Measurements from ENCODE around the gene BRDT.

Gene BRDT

DNA sequence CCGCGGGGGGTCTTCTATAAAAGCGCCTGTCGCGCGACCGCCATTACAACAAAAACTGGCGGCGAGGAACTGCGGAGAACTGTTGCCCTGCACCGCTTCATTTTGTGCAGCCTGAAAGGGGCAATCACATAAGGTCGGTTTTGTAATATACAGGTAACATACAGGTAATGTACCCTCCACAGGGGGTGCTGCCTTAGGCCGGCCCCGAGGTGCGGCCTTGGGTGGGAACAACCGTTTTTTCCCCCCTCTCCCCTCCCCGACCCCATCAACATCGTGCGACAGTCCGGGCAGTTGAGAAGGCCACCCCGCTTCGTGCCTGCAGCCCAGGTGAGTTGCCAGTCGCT lies at the start of gene BRDT:
Gene BRDT, plus strand, starts transcription at position 46 of the 344 bp plus-strand sequence. CDS start 13,354 bp downstream, outside the sequence.
- no peak within 1 kb of the TSS for H3K27ac ChIP-seq
- no peak for DNase-seq (ENCODE audit: low read depth, low spot score)

DNA sequence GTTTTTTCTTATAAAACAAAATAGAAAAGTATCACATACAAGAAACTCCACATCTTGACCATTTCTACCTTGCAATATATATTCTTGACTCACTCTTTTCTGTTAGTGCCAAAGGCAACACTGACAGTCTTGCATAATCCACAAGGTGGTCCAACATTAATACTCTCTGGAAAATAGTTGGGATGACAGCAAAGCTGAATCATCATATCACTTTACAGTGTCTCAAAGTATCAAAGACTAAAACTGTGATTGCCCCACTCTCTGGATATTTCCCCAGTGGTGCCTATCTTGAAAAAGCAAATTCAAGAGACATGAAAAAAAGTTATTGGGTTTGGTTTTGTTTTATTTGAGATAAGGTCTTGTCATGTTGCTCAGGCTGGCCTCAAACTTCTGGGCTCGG lies 48.6 kb upstream of the BRDT start:
- no peak overlapping the region for H3K27ac ChIP-seq
- no peak for DNase-seq (ENCODE audit: low read depth, low spot score)

DNA sequence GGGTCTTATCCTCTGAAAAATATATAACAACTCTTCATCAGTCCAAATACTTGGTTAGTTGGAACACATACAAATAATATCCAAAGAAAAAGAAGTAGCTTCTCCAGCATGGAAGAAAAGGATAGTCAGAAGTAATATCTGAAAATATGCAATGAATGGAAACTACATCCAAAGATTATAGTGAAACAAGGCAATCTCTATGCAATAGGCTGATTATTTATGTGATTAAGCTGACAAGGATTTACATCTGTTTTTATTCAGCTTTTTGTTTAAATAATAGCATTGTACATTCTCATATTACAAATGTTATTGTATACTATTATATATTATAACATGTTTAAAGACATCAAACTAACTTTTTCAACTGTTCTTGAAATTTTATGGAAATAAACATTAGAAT lies 48.0 kb upstream of the BRDT start:
- DNase-seq (ENCODE audit: low read depth, low spot score) = no peak

DNA sequence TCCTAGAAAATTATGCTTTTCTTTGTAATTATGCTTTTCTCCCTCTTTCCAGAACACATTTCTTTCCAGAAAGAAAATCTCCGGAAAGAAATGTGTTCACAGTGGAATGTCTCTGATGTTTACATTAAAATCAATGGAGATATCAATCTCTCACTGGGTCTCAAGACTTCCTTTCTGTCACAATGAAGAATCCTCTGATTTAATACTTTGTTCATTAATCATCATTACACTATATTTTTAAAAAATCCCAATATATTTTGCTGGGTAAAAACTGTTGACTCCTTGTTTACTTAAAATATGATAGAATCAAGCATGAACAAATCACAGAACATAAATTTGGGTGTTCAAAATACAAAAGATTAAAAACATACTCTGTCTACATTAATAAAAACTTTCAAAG lies 36.9 kb upstream of the BRDT start:
- DNase-seq (ENCODE audit: low read depth, low spot score) = no peak
- H3K27ac ChIP-seq = no peak overlapping the region

More for the DNA sequence above, 48.0 kb upstream of the BRDT start:
- no peak overlapping the region for H3K27ac ChIP-seq

DNA sequence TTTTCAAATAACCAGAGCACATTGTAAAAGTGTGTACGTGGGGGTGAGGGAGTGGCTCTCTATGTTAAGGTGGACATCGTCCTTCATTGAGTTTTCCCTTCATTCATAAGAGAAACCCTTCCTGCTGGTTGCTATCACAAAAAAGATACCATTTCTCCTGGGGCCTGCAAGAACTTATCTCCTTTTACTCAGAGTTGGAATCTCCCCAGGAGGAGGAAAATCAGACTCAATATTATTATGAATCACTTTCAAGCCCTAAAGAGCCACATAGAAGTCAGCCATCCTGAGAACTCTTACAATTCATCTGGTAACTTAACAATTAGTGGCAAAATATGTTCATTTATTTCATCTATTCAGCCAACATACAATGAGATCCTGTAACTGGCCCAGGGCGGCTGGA lies 36.2 kb upstream of the BRDT start:
- no peak for DNase-seq (ENCODE audit: low read depth, low spot score)
- no peak overlapping the region for H3K27ac ChIP-seq

DNA sequence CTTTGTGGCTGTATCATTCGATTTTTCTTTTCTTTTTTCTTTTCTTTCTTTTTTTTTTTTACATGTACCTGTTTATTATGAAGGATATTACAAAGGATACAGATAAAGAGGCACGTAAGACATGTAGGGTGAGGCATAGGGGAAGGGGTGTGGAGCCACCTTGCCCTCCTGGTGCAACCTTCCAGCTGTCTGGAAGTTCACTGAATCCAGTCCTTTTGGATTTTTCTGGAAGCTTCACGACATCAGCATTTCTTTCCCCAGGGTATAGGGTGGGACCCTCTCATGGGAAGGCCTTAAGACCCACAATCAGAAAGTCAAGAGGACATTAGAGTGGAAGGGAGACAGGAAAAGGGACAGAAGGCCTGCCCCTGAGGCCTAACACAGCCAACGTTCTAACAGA lies 33.2 kb upstream of the BRDT start:
- no peak for DNase-seq (ENCODE audit: low read depth, low spot score)
- H3K27ac ChIP-seq = no peak overlapping the region

DNA sequence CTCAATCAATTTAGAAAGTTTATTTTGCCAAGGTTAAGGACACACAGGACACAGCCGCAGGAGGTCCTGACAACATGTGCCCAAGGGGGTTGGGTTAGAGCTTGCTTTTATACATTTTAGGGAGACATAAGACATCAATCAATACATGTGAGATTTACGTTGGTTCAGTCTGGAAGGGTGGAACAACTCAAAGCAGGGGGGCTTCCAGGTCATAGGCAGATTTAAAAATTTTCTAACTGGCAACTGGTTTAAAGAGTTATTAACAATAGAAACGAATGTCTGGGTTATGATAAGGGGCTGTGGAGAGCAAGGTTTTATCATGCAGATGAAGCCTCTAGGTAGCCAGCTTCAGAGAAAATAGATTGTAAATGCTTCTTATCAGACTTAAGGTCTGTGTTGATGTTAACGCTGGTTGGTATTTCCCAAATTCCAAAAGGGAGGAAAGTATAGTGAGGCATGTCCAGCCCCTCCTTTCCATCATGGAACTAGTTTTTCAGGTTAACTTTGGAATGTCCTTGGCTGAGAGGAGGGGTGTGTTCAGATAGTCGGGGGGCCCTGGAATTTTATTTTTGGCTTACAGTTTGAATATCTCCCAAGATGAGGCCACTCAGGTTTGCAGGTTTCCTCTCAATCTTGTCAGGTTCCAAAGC lies 32.3 kb upstream of the BRDT start:
- DNase-seq (ENCODE audit: low read depth, low spot score) = no peak
- H3K27ac ChIP-seq = no peak overlapping the region

DNA sequence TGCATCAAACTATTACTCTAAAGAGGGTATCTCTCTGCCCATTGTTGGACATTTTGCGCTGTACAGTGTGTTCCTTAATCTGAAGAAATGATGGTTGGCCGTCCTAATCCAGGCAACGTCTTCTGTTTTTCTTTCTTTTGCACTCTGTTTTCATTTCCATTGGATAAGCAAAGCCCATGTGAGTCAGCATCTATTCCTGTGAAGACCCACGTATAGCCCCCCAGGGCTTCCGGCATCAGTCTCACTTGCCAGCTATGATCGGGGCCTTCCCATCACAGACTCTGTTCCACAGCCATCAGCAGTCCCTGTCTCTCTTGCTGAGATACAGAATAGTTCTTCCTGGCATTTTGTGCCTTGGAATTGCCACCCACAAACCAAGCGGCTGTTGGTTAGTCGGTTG lies 29.2 kb upstream of the BRDT start:
- DNase-seq (ENCODE audit: low read depth, low spot score) = no peak
- no peak overlapping the region for H3K27ac ChIP-seq

DNA sequence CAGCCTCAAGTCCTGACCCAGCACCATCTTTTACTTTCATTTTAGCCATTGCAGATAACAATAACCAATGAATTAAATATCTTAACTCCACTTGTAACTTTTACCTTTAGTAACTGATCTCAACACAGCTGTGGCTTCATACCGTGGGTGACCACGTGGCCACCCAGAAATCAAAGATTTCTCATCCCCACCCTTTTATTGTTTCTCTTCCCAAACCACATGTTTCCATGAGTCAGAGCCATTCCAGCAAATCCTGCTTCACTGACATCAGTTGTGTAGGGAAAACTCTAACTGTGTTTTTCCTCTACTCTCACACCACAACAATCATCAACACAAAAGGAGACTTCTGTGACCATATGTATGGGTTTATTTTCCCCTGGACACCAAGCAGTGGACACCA lies 25.1 kb upstream of the BRDT start:
- no peak overlapping the region for H3K27ac ChIP-seq
- no peak for DNase-seq (ENCODE audit: low read depth, low spot score)

DNA sequence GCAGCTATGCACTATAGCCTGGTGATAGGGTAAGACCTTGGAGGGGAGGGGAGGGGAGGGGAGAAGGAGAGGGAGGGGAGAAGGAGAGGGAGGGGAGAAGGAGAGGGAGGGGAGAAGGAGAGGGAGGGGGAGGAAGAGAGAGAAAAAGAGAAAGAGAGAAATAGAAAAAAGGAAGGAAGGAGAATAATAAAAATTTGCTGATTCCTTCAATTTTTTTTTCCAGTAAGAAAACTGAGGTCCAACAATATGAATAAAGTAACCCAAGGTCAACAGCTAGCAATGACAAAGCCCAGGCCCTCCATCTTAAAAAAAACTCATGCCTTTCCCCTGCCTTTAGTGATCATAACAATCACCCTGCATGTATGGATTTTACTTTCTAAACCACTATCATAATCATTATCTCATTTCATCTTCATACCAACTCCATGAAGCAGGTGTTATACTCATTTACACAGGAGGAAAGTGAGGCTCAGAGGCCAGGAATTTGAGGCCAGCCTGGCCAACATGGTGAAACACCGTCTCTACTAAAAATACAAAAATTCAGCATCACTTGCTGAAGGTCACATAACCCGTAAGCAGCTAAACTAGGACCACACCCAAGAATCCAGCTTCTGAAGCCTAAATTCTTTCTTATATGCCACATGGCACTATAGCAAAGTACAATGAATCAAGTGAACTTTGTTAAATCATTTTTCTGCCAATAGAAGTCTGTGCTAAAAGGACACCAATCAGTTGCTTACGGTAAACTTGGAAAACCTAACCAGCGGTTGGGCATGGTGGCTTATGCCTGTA lies 23.4 kb upstream of the BRDT start:
- DNase-seq (ENCODE audit: low read depth, low spot score) = no peak
- H3K27ac ChIP-seq = no peak overlapping the region

DNA sequence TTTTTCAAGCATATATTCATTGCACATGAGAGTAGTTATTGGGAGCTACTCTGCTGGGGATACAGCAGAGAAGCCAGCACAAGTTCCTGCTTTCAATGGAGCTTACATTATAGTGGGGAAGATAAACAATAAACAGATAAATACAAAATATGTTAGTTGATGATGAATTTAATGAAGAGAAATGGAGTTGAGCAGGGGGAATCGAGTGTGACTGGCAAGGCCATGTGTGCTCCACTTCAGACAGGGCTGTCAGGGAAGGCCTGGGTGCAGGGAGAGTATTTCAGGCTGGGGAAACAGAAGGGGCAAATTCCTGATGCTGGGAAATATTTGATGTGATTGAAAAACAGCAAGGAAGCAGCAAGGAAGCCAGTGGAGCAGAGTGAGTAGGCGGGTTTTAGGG lies 21.2 kb upstream of the BRDT start:
- DNase-seq (ENCODE audit: low read depth, low spot score) = no peak
- no peak overlapping the region for H3K27ac ChIP-seq

DNA sequence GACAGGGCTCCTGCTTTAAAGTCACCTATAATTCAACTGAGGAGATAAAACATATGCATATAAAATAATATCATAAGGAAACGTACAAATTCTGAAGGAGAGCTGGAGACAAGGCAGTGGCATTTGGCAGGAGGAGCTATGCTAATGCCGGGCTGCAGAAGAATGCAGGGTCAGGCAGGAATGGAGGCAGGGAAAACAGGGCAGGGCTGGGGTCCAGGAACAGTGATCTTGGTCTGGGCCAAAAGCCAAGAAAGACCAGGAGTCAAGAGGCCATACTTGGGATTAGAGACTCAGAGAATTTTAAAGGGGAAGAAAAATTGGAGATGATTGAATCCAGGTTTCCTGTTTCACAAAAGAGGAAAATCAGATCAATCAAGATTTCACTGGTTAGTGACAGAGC lies 20.0 kb upstream of the BRDT start:
- no peak overlapping the region for H3K27ac ChIP-seq
- DNase-seq (ENCODE audit: low read depth, low spot score) = no peak

DNA sequence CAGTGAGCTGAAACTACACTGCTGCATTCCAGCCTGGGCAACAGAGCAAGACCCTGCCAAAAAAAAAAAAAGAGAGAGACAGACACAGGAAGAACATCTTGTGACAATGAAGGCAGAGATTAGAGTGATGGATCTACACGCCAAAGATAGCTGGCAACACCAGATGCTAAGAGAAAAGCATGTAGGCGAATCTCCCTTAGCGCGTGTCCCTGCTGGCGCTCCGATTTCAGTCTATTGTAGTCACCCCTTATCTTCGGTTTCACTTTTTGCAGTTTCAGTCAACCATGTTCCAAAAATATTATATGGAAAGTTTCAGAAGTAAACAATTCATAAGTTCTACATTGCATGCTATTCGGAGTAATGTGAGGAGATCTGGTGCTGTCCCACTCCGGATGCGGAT lies 11.6 kb upstream of the BRDT start:
- no peak overlapping the region for H3K27ac ChIP-seq
- no peak for DNase-seq (ENCODE audit: low read depth, low spot score)

DNA sequence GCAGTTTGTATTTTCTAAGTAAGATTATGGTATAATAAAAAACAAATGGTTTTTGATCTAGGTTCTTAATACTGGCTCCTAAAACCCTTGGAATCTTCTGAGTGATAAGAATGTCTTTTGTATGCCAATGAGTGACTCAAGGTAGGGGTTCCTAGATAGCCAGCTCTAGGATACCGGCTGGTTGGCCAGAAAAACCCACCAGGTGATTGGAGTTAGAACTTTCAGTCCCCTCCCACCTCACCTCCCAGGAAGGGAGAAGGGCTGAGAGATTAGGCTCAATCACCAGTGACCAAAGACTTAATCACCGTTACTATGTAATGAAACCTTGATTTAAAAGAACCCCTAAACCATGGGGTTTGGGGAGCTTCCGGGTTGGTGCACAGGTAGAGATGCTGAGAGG lies 8.7 kb upstream of the BRDT start:
- DNase-seq (ENCODE audit: low read depth, low spot score) = no peak
- H3K27ac ChIP-seq = no peak overlapping the region

DNA sequence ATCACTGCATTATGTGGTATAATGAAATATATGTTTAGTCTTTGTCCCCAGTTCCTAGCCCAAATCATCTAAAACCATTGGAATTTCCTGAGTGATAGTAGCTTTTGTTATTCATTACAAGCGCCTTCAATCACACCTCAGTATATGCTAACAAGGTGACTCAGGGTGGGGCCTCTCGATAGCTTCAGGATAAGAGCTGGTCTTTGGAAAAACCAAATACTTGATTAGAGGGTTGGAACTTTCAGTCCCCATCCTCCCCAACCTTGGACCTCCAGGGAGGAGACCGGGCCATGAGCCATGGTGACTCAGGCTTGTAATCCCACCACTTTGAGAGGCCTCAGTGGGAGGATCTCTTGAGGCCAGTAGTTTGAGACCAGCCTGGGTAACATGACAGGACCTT lies 5.1 kb upstream of the BRDT start:
- no peak overlapping the region for H3K27ac ChIP-seq
- DNase-seq (ENCODE audit: low read depth, low spot score) = no peak

DNA sequence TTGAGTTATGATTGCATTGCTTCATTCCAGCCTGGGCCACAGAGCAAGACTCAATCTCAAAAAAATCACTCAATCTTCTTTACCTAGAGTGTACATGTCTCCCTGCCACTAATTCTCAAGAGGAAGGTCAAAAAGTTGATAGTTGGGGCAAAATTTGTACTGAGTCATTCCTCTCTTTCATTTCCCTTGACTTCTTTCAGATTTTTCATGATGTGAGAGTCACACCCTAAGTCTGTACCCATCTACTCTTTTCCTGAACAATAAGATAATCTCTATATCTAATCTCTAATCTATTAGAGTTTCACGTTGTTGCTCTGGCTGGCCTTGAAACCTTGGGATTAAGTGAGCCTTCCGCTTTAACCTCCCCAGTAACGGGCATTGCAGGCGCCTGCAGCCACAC lies 1.1 kb upstream of the BRDT start:
- no peak for DNase-seq (ENCODE audit: low read depth, low spot score)
- H3K27ac ChIP-seq = no peak overlapping the region

DNA sequence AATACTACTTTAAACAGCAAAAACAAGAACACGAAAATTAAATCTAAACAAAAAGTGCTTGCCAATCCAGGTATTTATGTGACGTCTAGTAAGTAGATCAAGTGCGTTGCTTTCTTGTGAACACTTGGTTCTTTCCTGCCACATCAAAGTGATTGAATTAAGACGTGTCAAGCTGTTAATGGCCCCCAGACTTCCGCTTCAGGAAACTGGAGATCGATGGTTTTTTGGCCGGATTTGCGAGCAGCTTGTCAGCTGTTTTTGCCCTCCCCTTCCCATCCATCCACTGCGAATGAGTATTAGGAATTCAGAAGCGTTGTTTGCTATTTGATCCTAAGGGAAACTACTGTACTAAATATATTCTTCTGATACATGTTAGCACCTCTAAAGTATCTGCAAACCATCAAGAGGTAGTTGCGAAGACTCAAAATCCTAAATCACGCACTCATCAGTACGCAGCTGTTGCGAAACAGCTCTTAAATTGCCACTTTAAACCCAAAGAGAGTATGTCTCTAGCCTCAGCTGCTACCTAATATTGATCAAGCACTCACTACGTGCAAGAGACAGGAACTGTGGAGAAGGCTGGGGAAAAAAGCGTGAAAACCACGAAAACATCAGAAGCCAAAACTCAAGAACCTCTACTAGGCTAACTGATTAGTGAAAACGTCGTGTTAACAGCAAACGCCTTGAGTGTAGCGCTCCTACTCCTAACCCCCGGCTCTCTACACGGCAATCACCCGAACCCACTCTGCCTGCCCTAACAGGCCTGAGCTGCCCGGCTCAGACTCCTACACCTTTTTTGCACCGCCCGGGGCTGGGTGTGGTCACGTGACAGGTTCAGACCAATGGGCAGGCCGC lies 473 bp upstream of the BRDT start:
- H3K27ac ChIP-seq = no peak overlapping the region
- DNase-seq (ENCODE audit: low read depth, low spot score) = no peak

DNA sequence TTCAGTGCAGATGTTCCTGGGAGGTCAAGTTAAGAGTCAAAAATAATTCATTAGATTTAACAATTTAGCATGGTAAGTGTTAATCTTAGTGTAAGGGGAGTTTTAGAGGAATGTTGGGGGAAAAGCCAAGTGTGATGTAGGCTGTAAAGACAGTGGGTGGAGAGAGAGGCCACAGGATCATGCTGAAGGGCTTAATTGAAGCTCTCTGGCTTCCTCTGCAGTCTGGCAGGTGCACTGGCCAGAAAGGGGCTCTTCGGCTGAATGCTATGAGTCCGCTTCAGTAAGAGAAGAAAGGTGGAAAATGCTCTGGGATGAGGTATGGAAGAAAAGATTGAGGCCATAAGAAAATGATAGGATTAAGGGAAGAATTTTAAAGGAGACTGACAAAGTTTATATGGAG lies 3.0 kb downstream of the BRDT start:
- no peak overlapping the region for H3K27ac ChIP-seq
- no peak for DNase-seq (ENCODE audit: low read depth, low spot score)

DNA sequence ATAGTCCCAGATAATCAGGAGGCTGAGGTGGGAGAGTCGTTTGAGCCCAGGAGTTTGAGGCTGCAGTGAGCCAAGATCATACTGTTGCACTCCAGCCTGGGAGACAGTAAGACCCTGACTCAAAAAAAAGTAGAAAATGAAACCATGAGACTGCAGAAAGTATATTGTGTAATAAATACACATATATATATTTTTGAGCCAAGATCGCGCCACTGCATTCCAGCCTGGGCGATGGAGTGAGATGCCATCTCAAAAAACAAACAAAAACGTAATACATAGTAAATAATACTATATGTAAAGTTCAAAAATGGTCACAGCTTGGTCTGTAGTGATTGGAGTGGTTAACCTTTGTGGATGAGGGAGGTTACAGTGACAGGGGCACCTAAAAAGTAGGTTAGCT lies 9.7 kb downstream of the BRDT start:
- no peak for DNase-seq (ENCODE audit: low read depth, low spot score)
- H3K27ac ChIP-seq = no peak overlapping the region

DNA sequence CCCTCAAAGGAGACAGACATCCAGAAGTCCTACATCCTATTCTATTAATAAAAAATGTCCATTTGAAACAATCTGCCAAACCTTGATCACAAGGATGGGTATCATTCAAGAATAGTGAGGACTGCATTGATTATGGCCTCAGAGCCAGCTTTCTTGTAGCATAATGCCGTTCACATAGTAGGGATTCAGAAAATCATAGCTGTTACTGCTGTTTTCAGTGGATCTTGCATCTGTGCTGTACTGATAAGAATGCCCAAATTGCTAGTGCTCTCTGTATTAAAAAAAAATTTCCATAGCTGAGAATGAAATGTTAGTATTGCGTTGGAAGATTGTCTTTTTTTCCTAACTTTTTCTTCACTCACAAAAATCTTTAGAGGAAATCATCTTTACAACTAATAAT lies 19.1 kb downstream of the BRDT start:
- no peak for DNase-seq (ENCODE audit: low read depth, low spot score)

DNA sequence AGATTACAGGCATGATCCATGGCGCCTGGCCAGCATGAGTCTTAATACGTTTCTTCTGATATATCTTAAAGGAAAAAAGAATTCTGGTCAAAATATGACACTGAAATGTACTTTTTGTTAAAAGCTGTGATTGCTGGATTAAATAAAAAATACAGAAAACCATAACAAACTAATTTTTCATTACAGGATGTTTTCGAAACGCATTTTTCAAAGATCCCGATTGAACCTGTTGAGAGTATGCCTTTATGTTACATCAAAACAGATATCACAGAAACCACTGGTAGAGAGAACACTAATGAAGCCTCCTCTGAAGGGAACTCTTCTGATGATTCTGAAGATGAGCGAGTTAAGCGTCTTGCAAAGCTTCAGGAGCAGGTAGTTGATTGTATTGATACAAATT lies 30.2 kb downstream of the BRDT start:
- DNase-seq (ENCODE audit: low read depth, low spot score) = no peak

More for the DNA sequence above, 19.1 kb downstream of the BRDT start:
- H3K27ac ChIP-seq = no peak overlapping the region

More for the DNA sequence above, 30.2 kb downstream of the BRDT start:
- H3K27ac ChIP-seq = no peak overlapping the region
